K562 (cell line): ENCODE data around the gene NR6A1. TPM values are rescaled to one million over a fixed set of nuclear protein-coding genes. Genes with fewer than 3 reads are reported as not detected.

Experiments used
- ATAC-seq: fragments of 200-7000 bp; cut with Tn5 transposase; 3 replicates; pipeline ENCODE4 v1.9.1; 2020; ENCODE audit warnings: moderate library complexity
- BruUV-seq: library from RNA; stranded (reverse); fragments of 400-500 nt; replicated peaks from 2 replicates; lab custom pipeline; 2021; lab: Mats Ljungman, UMichigan
- CTCF ChIA-PET: fragments of 300-600 bp; formaldehyde crosslinking; extraction: SDS; loops from one replicate; lab custom pipeline; 2021; ENCODE audit warnings: low intra/inter-chr PET ratio; lab: Yijun Ruan, JAX
- POLR2A ChIA-PET: fragments of 300-600, 350-650 bp; sonication (Branson Sonifier 250); formaldehyde crosslinking; extraction: SDS; loops from one replicate; lab custom pipeline; 2021; ENCODE audit warnings: antibody characterized with exemption, inconsistent platforms; lab: Yijun Ruan, JAX
- DNase-seq, 4 experiments: peaks; one replicate each; pipeline versions ENCODE4 v3.0.0 to v3.0.0-alpha.2; 2011 to 2018; ENCODE audit warnings: low spot score in 3 of 4, mixed read lengths in 3 of 4; ENCODE audit errors: extremely low read depth in 1 of 4
- FAIRE-seq: peaks from 2 replicates; lab custom pipeline; 2011; peaks lifted over from hg19 to GRCh38; lab: Jason Lieb, UNC
- H2AFZ ChIP-seq: 2 replicates; pipeline ENCODE4 v1.6.0; 2011; ENCODE audit warnings: low read depth, low read length, control low read depth, inconsistent platforms
- H3K27ac ChIP-seq: fragments of 200-600 bp; 3 replicates; pipeline ENCODE4 v1.8.0; 2011; ENCODE audit warnings: low read depth, mild to moderate bottlenecking, control low read depth, inconsistent platforms, low read length, moderate library complexity, mixed read lengths; ENCODE audit errors: extremely low read depth
- H3K27me3 ChIP-seq, 2 experiments: fragments of 300-600 bp in 1 of 2; 2 replicates in 1 of 2; 3 replicates in 1 of 2; pipeline versions ENCODE4 v1.6.0 to v1.8.0; 2011; ENCODE audit warnings: inconsistent platforms in 2 of 2, low read length in 2 of 2, mild to moderate bottlenecking in 1 of 2, mixed read lengths in 1 of 2, moderate library complexity in 1 of 2; ENCODE audit not compliant: control insufficient read depth in 2 of 2, insufficient read depth in 2 of 2
- H3K36me3 ChIP-seq: fragments of 300-600 bp; 3 replicates; pipeline ENCODE4 v1.8.0; 2011; ENCODE audit warnings: mild to moderate bottlenecking, low read length, inconsistent platforms; ENCODE audit not compliant: control insufficient read depth, insufficient read depth
- H3K4me1 ChIP-seq, 2 experiments: fragments of 200-600 bp in 1 of 2; replicated peaks in 1 of 2; 2 replicates in 1 of 2; 3 replicates in 1 of 2; pipeline versions ENCODE4 v1.5.1 to v1.8.0; 2011; ENCODE audit warnings: inconsistent platforms in 2 of 2, low read length in 2 of 2, mild to moderate bottlenecking in 1 of 2, mixed read lengths in 1 of 2, moderate library complexity in 1 of 2; ENCODE audit not compliant: control insufficient read depth in 2 of 2, insufficient read depth in 2 of 2
- H3K4me2 ChIP-seq: 2 replicates; pipeline ENCODE4 v1.6.1; 2011; ENCODE audit warnings: low read length, control low read depth, inconsistent platforms, mixed read lengths; ENCODE audit not compliant: insufficient read depth
- H3K4me3 ChIP-seq: fragments of 200-600 bp; sonication (generic), shearing (Covaris generic); 2 replicates; pipeline ENCODE4 v1.5.1; 2016; ENCODE audit warnings: control low read depth, inconsistent platforms
- H3K79me2 ChIP-seq: fragments of 200-600 bp; 3 replicates; pipeline ENCODE4 v1.8.0; 2011; ENCODE audit warnings: low read length, inconsistent platforms; ENCODE audit not compliant: control insufficient read depth, insufficient read depth
- H3K9ac ChIP-seq, 2 experiments: 2 replicates each; pipeline versions ENCODE4 v1.6.0 to v1.6.1; 2011; ENCODE audit warnings: low read depth in 2 of 2, low read length in 2 of 2, control low read depth in 1 of 2, inconsistent platforms in 1 of 2, mild to moderate bottlenecking in 1 of 2, mixed read lengths in 1 of 2; ENCODE audit not compliant: insufficient read depth in 1 of 2
- H3K9me1 ChIP-seq: one replicate; pipeline ENCODE4 v1.6.0; 2011; ENCODE audit warnings: inconsistent platforms, mild to moderate bottlenecking, low read length, moderate library complexity; ENCODE audit not compliant: control insufficient read depth, insufficient read depth
- H3K9me3 ChIP-seq: replicated peaks from 2 replicates; pipeline ENCODE4 v1.5.1; 2011; ENCODE audit warnings: low read depth, low read length, inconsistent platforms; ENCODE audit not compliant: control insufficient read depth, insufficient read depth
- H4K20me1 ChIP-seq: replicated peaks from 2 replicates; pipeline ENCODE4 v1.6.1; 2011; ENCODE audit warnings: low read length, inconsistent platforms, mixed read lengths; ENCODE audit not compliant: control insufficient read depth, insufficient read depth
- HNRNPLL ChIP-seq: fragments of 200-400 bp; formaldehyde crosslinking; IDR thresholded peaks from 2 replicates; pipeline ENCODE4 v1.6.1; 2017; ENCODE audit warnings: low read length, low read depth, mild to moderate bottlenecking; ENCODE audit not compliant: poor library complexity, severe bottlenecking
- MEIS2 ChIP-seq: fragments of 450-650 bp; IDR thresholded peaks from 2 replicates; pipeline ENCODE4 v1.6.1; 2014; ENCODE audit warnings: mild to moderate bottlenecking; ENCODE audit not compliant: partially characterized antibody
- NCOA6 ChIP-seq: fragments of 450-650 bp; IDR thresholded peaks from 2 replicates; pipeline ENCODE4 v1.6.1; 2017; ENCODE audit warnings: mild to moderate bottlenecking
- NR4A1 ChIP-seq, 2 experiments: fragments of 250-450 bp in 1 of 2; fragments of 450-650 bp in 1 of 2; sonication (Bioruptor Pico) in 1 of 2; IDR thresholded peaks; 2 replicates each; pipeline versions ENCODE4 v1.4.0 to v1.6.1; 2016 to 2020; ENCODE audit warnings: mild to moderate bottlenecking in 2 of 2, missing compliant biosample characterization in 1 of 2, missing genetic modification characterization in 1 of 2, moderate library complexity in 1 of 2
- RAD51 ChIP-seq: fragments of 450-650 bp; IDR thresholded peaks from 2 replicates; pipeline ENCODE4 v1.7.1; 2016; ENCODE audit warnings: low read depth, mild to moderate bottlenecking, borderline replicate concordance
- ZNF140 ChIP-seq: fragments of 250-450 bp; sonication (Bioruptor Pico); IDR thresholded peaks from 2 replicates; pipeline ENCODE4 v1.8.0; 2021; ENCODE audit warnings: moderate library complexity, mild to moderate bottlenecking, inconsistent platforms
- ZNF217 ChIP-seq: sonication (generic); formaldehyde crosslinking; IDR thresholded peaks from 2 replicates; pipeline ENCODE4 v1.8.0; 2022; ENCODE audit warnings: mild to moderate bottlenecking, missing genetic modification reagents
- ZNF253 ChIP-seq: fragments of 250-450 bp; sonication (Bioruptor Pico); conservative IDR thresholded peaks from 2 replicates; pipeline ENCODE4 v1.6.1; 2021; ENCODE audit warnings: mild to moderate bottlenecking
- ZNF316 ChIP-seq: fragments of 450-650 bp; IDR thresholded peaks from 2 replicates; pipeline ENCODE4 v1.6.1; 2016
- WGBS: fragments of 100-300 bp; shearing (Covaris generic); methylation state at CpG from one replicate; pipeline ENCODE4 v1.1.6; 2016; ENCODE audit warnings: low coverage, mixed read lengths; ENCODE audit not compliant: insufficient coverage; ENCODE audit errors: missing lambda C conversion rate; 5-methylcytosine and 5-hydroxymethylcytosine counted together
- in situ Hi-C: fragments of 300-500 bp; cut with MboI; formaldehyde crosslinking; loops from 4 replicates; pipeline ENCODE4 v1.15.0; 2018; ENCODE audit warnings: inconsistent platforms, mixed read lengths
- intact Hi-C: fragments of 100-400 bp; cut with micrococcal nuclease; formaldehyde crosslinking; loops from 2 replicates; pipeline ENCODE4 v1.14.2; 2022
- polyA plus RNA-seq, 8 experiments: library from polyadenylated mRNA; depleted of rRNA in 4 of 8; stranded (reverse) in 5 of 8; unstranded in 3 of 8; fragments of >200 nt; fragmentation: Nextera tagmentation in 2 of 8; fragmentation: Illumina TruSeq in 1 of 8; extraction: Ambion mirVana in 2 of 8; extraction: Trizol in 1 of 8; gene quantifications; 2 replicates each; pipeline versions ENCODE4 v1.2.1 to v1.2.3, GENCODE V29; 2011 to 2014; ENCODE audit warnings: inconsistent platforms in 1 of 8, missing spikeins in 1 of 8
- total RNA-seq, 7 experiments: library from RNA; depleted of rRNA in 6 of 7; stranded (reverse); fragments of >200 nt in 6 of 7; fragmentation: Illumina TruSeq in 2 of 7; extraction: Trizol in 2 of 7; gene quantifications; 2 replicates each; pipeline versions ENCODE4 v1.2.1 to v1.2.3, GENCODE V29; 2011 to 2021; ENCODE audit warnings: low replicate concordance in 1 of 7
- TF ChIP-seq, protein P1 (sequence below): sonication (generic); formaldehyde crosslinking; IDR thresholded peaks from 2 replicates; pipeline ENCODE4 v1.8.1; 2023; ENCODE audit warnings: mild to moderate bottlenecking, missing genetic modification reagents, moderate library complexity

The NR6A1 gene
- total and polyA plus RNA-seq, 9 of the 15 experiments (the other 6 are each of a cell fraction or from before 2014, with no cell fraction given) = 9.7 to 55.4 (median 28.3) TPM

DNA sequence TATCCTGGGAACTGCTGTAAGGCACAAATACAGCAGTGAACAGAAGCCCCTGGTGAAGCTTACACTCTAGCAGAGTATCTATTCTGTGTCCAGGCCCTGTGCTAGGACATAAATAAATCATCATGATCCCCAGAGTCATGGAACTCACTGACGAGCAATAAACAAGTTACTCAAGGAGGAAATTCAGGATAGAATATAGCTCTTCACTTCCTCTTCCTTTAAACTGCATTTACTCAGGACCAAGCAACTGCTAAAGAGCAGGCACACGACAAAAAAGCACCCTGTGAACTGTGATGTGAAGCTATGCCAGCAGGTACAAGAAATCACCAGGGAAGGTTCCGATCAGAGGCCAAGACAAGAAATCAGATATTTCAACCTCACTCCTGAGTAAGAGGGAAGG, 216.1 kb downstream of the NR6A1 start:
- Histone ChIP-seq H3K4me2 (no peak overlapping the region), H3K4me3 (no peak overlapping the region), H4K20me1 (peaks cover 6% of the 10 kb centered on the region; the same call in 1 of the 2 replicates), H3K9me1 (no peaks in the 10 kb centered on the region), H3K27me3 (no peaks in the 10 kb centered on the region), H3K36me3 (peaks cover 32% of the 10 kb centered on the region), H3K27ac (no peak overlapping the region), H3K79me2 (no peaks in the 10 kb centered on the region), H3K9ac (no peak overlapping the region), H3K9me3 (no peaks in the 10 kb centered on the region)
- BruUV-seq = no TSS peak
- intact Hi-C loops = loop anchor here (5.0 kb wide), 1 partner anchor 42 kb away; no protein-coding TSS in a partner anchor
- in situ Hi-C loops = no loop called here
- FAIRE-seq (no peak), DNase-seq (no peak), ATAC-seq (no peak)
- 65% methylated on average over 3 of the region's 3 CpGs for WGBS
- POLR2A ChIA-PET = interaction anchor here (0.6 to 0.9 kb wide), 2 partner anchors 18 to 202 kb away, joined by 3 read pairs; no protein-coding TSS in a partner anchor
- TF ChIP-seq ZNF316 (no peak), MEIS2 (peak; percentile 17)
- TF ChIP-seq, all 486 proteins: peak for 1
- Histone ChIP-seq H3K4me1 (peaks cover 0 to 10% of the 10 kb centered on the region in 2 experiments; a peak in 3 of 5 replicates), H2AFZ (no peak overlapping the region)
- CTCF ChIA-PET = interaction anchor here (0.8 kb wide), 1 partner anchor 156 kb away, joined by 3 read pairs; no protein-coding TSS in a partner anchor

DNA sequence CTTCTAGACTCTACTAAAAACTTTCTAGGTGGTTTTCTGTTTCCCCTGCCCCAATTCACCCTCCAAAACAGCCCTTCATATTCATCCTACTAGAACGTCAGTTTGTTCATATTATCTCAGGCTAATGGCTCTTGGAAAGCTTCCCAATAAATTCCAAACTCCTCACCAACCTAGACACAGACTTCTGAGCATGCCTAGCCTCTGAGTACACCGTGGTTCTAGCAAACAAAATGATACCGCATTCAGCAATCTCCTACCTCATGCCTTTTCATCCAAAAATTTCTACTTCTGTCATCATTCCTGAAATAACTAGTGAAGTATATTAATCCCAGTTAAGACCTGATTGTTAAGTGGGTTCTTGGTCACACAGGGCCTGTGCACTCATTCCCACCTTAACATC, 217.4 kb downstream of the NR6A1 start:
- TF ChIP-seq HNRNPLL (no peak), ZNF217 (CRISPR knock-in tag) (no peak), RAD51 (no peak), NCOA6 (no peak), NR4A1 (CRISPR knock-in tag; IDR thresholded peaks at IDR 0.05) (no peak), NR4A1 (tag; IDR thresholded peaks at IDR 0.05) (no peak), ZNF140 (CRISPR knock-in tag) (no peak), ZNF253 (CRISPR knock-in tag) (no peak)
- TF ChIP-seq, protein P1, sequence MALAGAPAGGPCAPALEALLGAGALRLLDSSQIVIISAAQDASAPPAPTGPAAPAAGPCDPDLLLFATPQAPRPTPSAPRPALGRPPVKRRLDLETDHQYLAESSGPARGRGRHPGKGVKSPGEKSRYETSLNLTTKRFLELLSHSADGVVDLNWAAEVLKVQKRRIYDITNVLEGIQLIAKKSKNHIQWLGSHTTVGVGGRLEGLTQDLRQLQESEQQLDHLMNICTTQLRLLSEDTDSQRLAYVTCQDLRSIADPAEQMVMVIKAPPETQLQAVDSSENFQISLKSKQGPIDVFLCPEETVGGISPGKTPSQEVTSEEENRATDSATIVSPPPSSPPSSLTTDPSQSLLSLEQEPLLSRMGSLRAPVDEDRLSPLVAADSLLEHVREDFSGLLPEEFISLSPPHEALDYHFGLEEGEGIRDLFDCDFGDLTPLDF (CRISPR knock-in tag) = no peak
- no peak overlapping the region for H3K27ac ChIP-seq
- DNase-seq (no peak), FAIRE-seq (no peak), ATAC-seq (no peak)
- ChIA-PET POLR2A (no interaction called here), CTCF (interaction anchor here (0.9 to 5.8 kb wide), 2 partner anchors 157 to 159 kb away, joined by 3 to 84 read pairs; no protein-coding TSS in a partner anchor)
- 83% methylated on average over 3 of the region's 3 CpGs for WGBS
- no peak overlapping the region for H3K4me3 ChIP-seq
- no peaks in the 10 kb centered on the region for H3K9me1 ChIP-seq
- H2AFZ ChIP-seq = no peak overlapping the region
- no peak overlapping the region for H3K9ac ChIP-seq
- no peaks in the 10 kb centered on the region for H3K79me2 ChIP-seq
- H3K27me3 ChIP-seq = no peaks in the 10 kb centered on the region
- BruUV-seq = no TSS peak
- intact Hi-C loops = loop anchor here (5.0 kb wide), 1 partner anchor 204 kb away; no protein-coding TSS in a partner anchor
- H4K20me1 ChIP-seq = peaks cover 6% of the 10 kb centered on the region; the same call in 1 of the 2 replicates
- no peaks in the 10 kb centered on the region for H3K9me3 ChIP-seq
- peaks cover 0 to 4% of the 10 kb centered on the region in 2 experiments; a peak in 3 of 5 replicates for H3K4me1 ChIP-seq
- in situ Hi-C loops = no loop called here
- peaks cover 42% of the 10 kb centered on the region for H3K36me3 ChIP-seq
- H3K4me2 ChIP-seq = no peak overlapping the region
